K562 (cell line): ENCODE results near the gene CCDC137. TPM values are rescaled to one million over a fixed set of nuclear protein-coding genes. Genes with fewer than 3 reads are reported as not detected.
"Not testable (repeated sequence)": the region's sequence is repeated elsewhere in the genome, so short reads cannot be mapped to it uniquely, and the experiment has no call there.

Experiments
- ATAC-seq: fragments of 200-7000 bp; cut with Tn5 transposase; 3 replicates; pipeline ENCODE4 v1.9.1; 2020; ENCODE audit warnings: moderate library complexity
- BruUV-seq: library from RNA; stranded (reverse); fragments of 400-500 nt; replicated peaks from 2 replicates; lab custom pipeline; 2021; lab: Mats Ljungman, UMichigan
- CTCF ChIA-PET: fragments of 300-600 bp; formaldehyde crosslinking; extraction: SDS; loops from one replicate; lab custom pipeline; 2021; ENCODE audit warnings: low intra/inter-chr PET ratio; lab: Yijun Ruan, JAX
- POLR2A ChIA-PET: fragments of 300-600, 350-650 bp; sonication (Branson Sonifier 250); formaldehyde crosslinking; extraction: SDS; loops from one replicate; lab custom pipeline; 2021; ENCODE audit warnings: antibody characterized with exemption, inconsistent platforms; lab: Yijun Ruan, JAX
- DNase-seq, 4 experiments: peaks; one replicate each; pipeline versions ENCODE4 v3.0.0 to v3.0.0-alpha.2; 2011 to 2018; ENCODE audit warnings: low spot score in 3 of 4, mixed read lengths in 3 of 4; ENCODE audit errors: extremely low read depth in 1 of 4
- FAIRE-seq: peaks from 2 replicates; lab custom pipeline; 2011; peaks lifted over from hg19 to GRCh38; lab: Jason Lieb, UNC
- H2AFZ ChIP-seq: 2 replicates; pipeline ENCODE4 v1.6.0; 2011; ENCODE audit warnings: low read depth, low read length, control low read depth, inconsistent platforms
- H3K27ac ChIP-seq: fragments of 200-600 bp; 3 replicates; pipeline ENCODE4 v1.8.0; 2011; ENCODE audit warnings: low read depth, mild to moderate bottlenecking, control low read depth, inconsistent platforms, low read length, moderate library complexity, mixed read lengths; ENCODE audit errors: extremely low read depth
- H3K27me3 ChIP-seq, 2 experiments: fragments of 300-600 bp in 1 of 2; 2 replicates in 1 of 2; 3 replicates in 1 of 2; pipeline versions ENCODE4 v1.6.0 to v1.8.0; 2011; ENCODE audit warnings: inconsistent platforms in 2 of 2, low read length in 2 of 2, mild to moderate bottlenecking in 1 of 2, mixed read lengths in 1 of 2, moderate library complexity in 1 of 2; ENCODE audit not compliant: control insufficient read depth in 2 of 2, insufficient read depth in 2 of 2
- H3K36me3 ChIP-seq: fragments of 300-600 bp; 3 replicates; pipeline ENCODE4 v1.8.0; 2011; ENCODE audit warnings: mild to moderate bottlenecking, low read length, inconsistent platforms; ENCODE audit not compliant: control insufficient read depth, insufficient read depth
- H3K4me1 ChIP-seq, 2 experiments: fragments of 200-600 bp in 1 of 2; replicated peaks in 1 of 2; 2 replicates in 1 of 2; 3 replicates in 1 of 2; pipeline versions ENCODE4 v1.5.1 to v1.8.0; 2011; ENCODE audit warnings: inconsistent platforms in 2 of 2, low read length in 2 of 2, mild to moderate bottlenecking in 1 of 2, mixed read lengths in 1 of 2, moderate library complexity in 1 of 2; ENCODE audit not compliant: control insufficient read depth in 2 of 2, insufficient read depth in 2 of 2
- H3K4me2 ChIP-seq: 2 replicates; pipeline ENCODE4 v1.6.1; 2011; ENCODE audit warnings: low read length, control low read depth, inconsistent platforms, mixed read lengths; ENCODE audit not compliant: insufficient read depth
- H3K4me3 ChIP-seq: fragments of 200-600 bp; sonication (generic), shearing (Covaris generic); 2 replicates; pipeline ENCODE4 v1.5.1; 2016; ENCODE audit warnings: control low read depth, inconsistent platforms
- H3K79me2 ChIP-seq: fragments of 200-600 bp; 3 replicates; pipeline ENCODE4 v1.8.0; 2011; ENCODE audit warnings: low read length, inconsistent platforms; ENCODE audit not compliant: control insufficient read depth, insufficient read depth
- H3K9ac ChIP-seq, 2 experiments: 2 replicates each; pipeline versions ENCODE4 v1.6.0 to v1.6.1; 2011; ENCODE audit warnings: low read depth in 2 of 2, low read length in 2 of 2, control low read depth in 1 of 2, inconsistent platforms in 1 of 2, mild to moderate bottlenecking in 1 of 2, mixed read lengths in 1 of 2; ENCODE audit not compliant: insufficient read depth in 1 of 2
- H3K9me1 ChIP-seq: one replicate; pipeline ENCODE4 v1.6.0; 2011; ENCODE audit warnings: inconsistent platforms, mild to moderate bottlenecking, low read length, moderate library complexity; ENCODE audit not compliant: control insufficient read depth, insufficient read depth
- H3K9me3 ChIP-seq: replicated peaks from 2 replicates; pipeline ENCODE4 v1.5.1; 2011; ENCODE audit warnings: low read depth, low read length, inconsistent platforms; ENCODE audit not compliant: control insufficient read depth, insufficient read depth
- H4K20me1 ChIP-seq: replicated peaks from 2 replicates; pipeline ENCODE4 v1.6.1; 2011; ENCODE audit warnings: low read length, inconsistent platforms, mixed read lengths; ENCODE audit not compliant: control insufficient read depth, insufficient read depth
- CXXC5 ChIP-seq: fragments of 250-450 bp; sonication (Bioruptor Pico); IDR thresholded peaks from 2 replicates; pipeline ENCODE4 v1.8.0; 2022; ENCODE audit warnings: inconsistent platforms, mild to moderate bottlenecking, moderate library complexity
- FOXK2 ChIP-seq, 2 experiments: fragments of 450-650 bp; IDR thresholded peaks in 1 of 2; conservative IDR thresholded peaks in 1 of 2; 2 replicates each; pipeline ENCODE4 v1.6.1; 2016; ENCODE audit warnings: low read depth in 2 of 2, mild to moderate bottlenecking in 1 of 2
- HINFP ChIP-seq: fragments of 450-650 bp; conservative IDR thresholded peaks from 2 replicates; pipeline ENCODE4 v1.6.1; 2016; ENCODE audit warnings: missing genetic modification characterization, low read depth, mild to moderate bottlenecking, control low read depth, missing compliant biosample characterization
- POLR2A ChIP-seq: fragments of 450-650 bp; conservative IDR thresholded peaks from 2 replicates; pipeline ENCODE4 v1.6.1; 2016
- RAD21 ChIP-seq, 2 experiments: fragments of 250-450 bp in 1 of 2; fragments of 450-650 bp in 1 of 2; sonication (Bioruptor Pico) in 1 of 2; formaldehyde crosslinking in 1 of 2; IDR thresholded peaks in 1 of 2; conservative IDR thresholded peaks in 1 of 2; 2 replicates each; pipeline versions ENCODE4 v1.4.0 to v1.8.0; 2020 to 2022; ENCODE audit warnings: mild to moderate bottlenecking in 2 of 2, moderate library complexity in 1 of 2
- SMC3 ChIP-seq: conservative IDR thresholded peaks from 2 replicates; pipeline ENCODE4 v1.6.1; 2011; ENCODE audit warnings: low read depth, low read length, improper control_type of control experiment; ENCODE audit not compliant: insufficient read depth
- WGBS: fragments of 100-300 bp; shearing (Covaris generic); methylation state at CpG from one replicate; pipeline ENCODE4 v1.1.6; 2016; ENCODE audit warnings: low coverage, mixed read lengths; ENCODE audit not compliant: insufficient coverage; ENCODE audit errors: missing lambda C conversion rate; 5-methylcytosine and 5-hydroxymethylcytosine counted together
- in situ Hi-C: fragments of 300-500 bp; cut with MboI; formaldehyde crosslinking; loops from 4 replicates; pipeline ENCODE4 v1.15.0; 2018; ENCODE audit warnings: inconsistent platforms, mixed read lengths
- intact Hi-C: fragments of 100-400 bp; cut with micrococcal nuclease; formaldehyde crosslinking; loops from 2 replicates; pipeline ENCODE4 v1.14.2; 2022
- polyA plus RNA-seq, 8 experiments: library from polyadenylated mRNA; depleted of rRNA in 4 of 8; stranded (reverse) in 5 of 8; unstranded in 3 of 8; fragments of >200 nt; fragmentation: Nextera tagmentation in 2 of 8; fragmentation: Illumina TruSeq in 1 of 8; extraction: Ambion mirVana in 2 of 8; extraction: Trizol in 1 of 8; gene quantifications; 2 replicates each; pipeline versions ENCODE4 v1.2.1 to v1.2.3, GENCODE V29; 2011 to 2014; ENCODE audit warnings: inconsistent platforms in 1 of 8, missing spikeins in 1 of 8
- total RNA-seq, 7 experiments: library from RNA; depleted of rRNA in 6 of 7; stranded (reverse); fragments of >200 nt in 6 of 7; fragmentation: Illumina TruSeq in 2 of 7; extraction: Trizol in 2 of 7; gene quantifications; 2 replicates each; pipeline versions ENCODE4 v1.2.1 to v1.2.3, GENCODE V29; 2011 to 2021; ENCODE audit warnings: low replicate concordance in 1 of 7
- TF ChIP-seq, protein P1 (sequence below): sonication (generic); formaldehyde crosslinking; IDR thresholded peaks from 2 replicates; pipeline ENCODE4 v1.8.1; 2023; ENCODE audit warnings: mild to moderate bottlenecking, missing genetic modification reagents
- TF ChIP-seq, protein P2 (sequence below), 2 experiments: fragments of 450-650 bp; formaldehyde crosslinking in 1 of 2; IDR thresholded peaks; 2 replicates each; pipeline versions ENCODE4 v1.4.0 to v1.6.1; 2014 to 2020; ENCODE audit warnings: mild to moderate bottlenecking in 2 of 2, borderline replicate concordance in 1 of 2, low read depth in 1 of 2

Gene CCDC137
- total and polyA plus RNA-seq, 9 of the 15 experiments (the other 6 are each of a cell fraction or from before 2014, with no cell fraction given) = 2.3 to 68.1 (median 38.3) TPM

DNA sequence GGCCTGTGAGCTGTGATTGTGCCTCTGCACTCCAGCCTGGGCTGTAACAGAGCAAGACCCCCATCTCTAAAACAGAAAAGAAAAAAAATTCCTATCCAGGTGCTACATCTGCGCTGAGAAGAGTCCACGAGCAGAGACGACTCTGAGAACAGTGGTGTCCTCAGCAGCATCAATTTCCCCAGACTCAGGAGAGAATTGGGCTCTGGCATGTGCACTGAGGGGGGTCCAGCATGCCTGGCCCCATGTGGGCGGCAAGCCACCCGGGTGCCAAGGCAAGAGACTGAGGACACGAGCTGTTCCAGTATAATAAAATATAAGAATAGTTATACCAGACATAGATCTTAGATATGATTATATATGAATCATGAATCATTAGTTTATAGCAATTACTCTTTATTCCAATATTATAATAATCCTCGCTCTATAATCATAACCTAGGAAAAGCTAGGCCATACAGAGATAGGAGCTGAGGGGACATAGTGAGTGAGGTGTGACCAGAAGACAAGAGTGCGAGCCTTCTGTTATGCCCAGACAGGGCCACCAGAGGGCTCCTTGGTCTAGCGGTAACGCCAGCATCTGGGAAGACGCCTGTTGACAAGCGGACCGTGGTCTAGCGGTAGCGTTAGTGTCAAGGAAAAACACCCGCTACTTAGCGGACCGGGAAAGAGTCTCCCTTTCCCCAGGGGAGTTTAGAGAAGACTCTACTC, 9.1 kb downstream of the CCDC137 start:
- WGBS = 30% methylated on average over 17 of the region's 18 CpGs
- H4K20me1 ChIP-seq, H3K27me3 ChIP-seq, H3K4me2 ChIP-seq, in situ Hi-C loops, intact Hi-C loops, H3K4me3 ChIP-seq, H3K27ac ChIP-seq, H3K9ac ChIP-seq, H2AFZ ChIP-seq, H3K9me1 ChIP-seq, CTCF ChIA-PET, H3K79me2 ChIP-seq, BruUV-seq, H3K9me3 ChIP-seq: not testable (repeated sequence)
- POLR2A ChIA-PET = interaction anchor here (1.0 to 2.5 kb wide), 7 partner anchors 8 to 119 kb away, joined by 3 to 9 read pairs (median 5); partner anchors contain the start of genes ARL16, CCDC137, HGS and OXLD1
- DNase-seq (peak in 1 of 4 experiments; percentile 50), ATAC-seq (peak; percentile 46), FAIRE-seq (peak; percentile 98)
- H3K4me1 ChIP-seq = peaks cover 0 to 29% of the 10 kb centered on the region in 2 experiments; a peak in 2 of 5 replicates
- H3K36me3 ChIP-seq = peaks cover 45% of the 10 kb centered on the region; the same call in 2 of the 3 replicates
- TF ChIP-seq, protein P1, sequence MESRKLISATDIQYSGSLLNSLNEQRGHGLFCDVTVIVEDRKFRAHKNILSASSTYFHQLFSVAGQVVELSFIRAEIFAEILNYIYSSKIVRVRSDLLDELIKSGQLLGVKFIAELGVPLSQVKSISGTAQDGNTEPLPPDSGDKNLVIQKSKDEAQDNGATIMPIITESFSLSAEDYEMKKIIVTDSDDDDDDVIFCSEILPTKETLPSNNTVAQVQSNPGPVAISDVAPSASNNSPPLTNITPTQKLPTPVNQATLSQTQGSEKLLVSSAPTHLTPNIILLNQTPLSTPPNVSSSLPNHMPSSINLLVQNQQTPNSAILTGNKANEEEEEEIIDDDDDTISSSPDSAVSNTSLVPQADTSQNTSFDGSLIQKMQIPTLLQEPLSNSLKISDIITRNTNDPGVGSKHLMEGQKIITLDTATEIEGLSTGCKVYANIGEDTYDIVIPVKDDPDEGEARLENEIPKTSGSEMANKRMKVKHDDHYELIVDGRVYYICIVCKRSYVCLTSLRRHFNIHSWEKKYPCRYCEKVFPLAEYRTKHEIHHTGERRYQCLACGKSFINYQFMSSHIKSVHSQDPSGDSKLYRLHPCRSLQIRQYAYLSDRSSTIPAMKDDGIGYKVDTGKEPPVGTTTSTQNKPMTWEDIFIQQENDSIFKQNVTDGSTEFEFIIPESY (CRISPR knock-in tag) = peak; percentile 73
- TF ChIP-seq FOXK2 (conservative IDR thresholded peaks at IDR 0.05 in 1 of 2, IDR thresholded peaks at IDR 0.05 in 1 of 2; ENCODE audit: low read depth in 2 of 2) = peak; percentile 64 to 72; a peak in 3 of 4 replicates
- peak; percentile 46; the same call in 1 of the 2 replicates for TF ChIP-seq CXXC5 (CRISPR knock-in tag)
- TF ChIP-seq POLR2A = peak; percentile 4; the same call in 1 of the 2 replicates
- peak; percentile 34 for TF ChIP-seq SMC3
- TF ChIP-seq HINFP = peak; percentile 79
- TF ChIP-seq RAD21 (CRISPR knock-in tag; conservative IDR thresholded peaks at IDR 0.05 in 1 of 2, IDR thresholded peaks at IDR 0.05 in 1 of 2) = peak; percentile 43 to 66; a peak in 3 of 4 replicates
- TF ChIP-seq, protein P2, sequence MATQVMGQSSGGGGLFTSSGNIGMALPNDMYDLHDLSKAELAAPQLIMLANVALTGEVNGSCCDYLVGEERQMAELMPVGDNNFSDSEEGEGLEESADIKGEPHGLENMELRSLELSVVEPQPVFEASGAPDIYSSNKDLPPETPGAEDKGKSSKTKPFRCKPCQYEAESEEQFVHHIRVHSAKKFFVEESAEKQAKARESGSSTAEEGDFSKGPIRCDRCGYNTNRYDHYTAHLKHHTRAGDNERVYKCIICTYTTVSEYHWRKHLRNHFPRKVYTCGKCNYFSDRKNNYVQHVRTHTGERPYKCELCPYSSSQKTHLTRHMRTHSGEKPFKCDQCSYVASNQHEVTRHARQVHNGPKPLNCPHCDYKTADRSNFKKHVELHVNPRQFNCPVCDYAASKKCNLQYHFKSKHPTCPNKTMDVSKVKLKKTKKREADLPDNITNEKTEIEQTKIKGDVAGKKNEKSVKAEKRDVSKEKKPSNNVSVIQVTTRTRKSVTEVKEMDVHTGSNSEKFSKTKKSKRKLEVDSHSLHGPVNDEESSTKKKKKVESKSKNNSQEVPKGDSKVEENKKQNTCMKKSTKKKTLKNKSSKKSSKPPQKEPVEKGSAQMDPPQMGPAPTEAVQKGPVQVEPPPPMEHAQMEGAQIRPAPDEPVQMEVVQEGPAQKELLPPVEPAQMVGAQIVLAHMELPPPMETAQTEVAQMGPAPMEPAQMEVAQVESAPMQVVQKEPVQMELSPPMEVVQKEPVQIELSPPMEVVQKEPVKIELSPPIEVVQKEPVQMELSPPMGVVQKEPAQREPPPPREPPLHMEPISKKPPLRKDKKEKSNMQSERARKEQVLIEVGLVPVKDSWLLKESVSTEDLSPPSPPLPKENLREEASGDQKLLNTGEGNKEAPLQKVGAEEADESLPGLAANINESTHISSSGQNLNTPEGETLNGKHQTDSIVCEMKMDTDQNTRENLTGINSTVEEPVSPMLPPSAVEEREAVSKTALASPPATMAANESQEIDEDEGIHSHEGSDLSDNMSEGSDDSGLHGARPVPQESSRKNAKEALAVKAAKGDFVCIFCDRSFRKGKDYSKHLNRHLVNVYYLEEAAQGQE (IDR thresholded peaks at IDR 0.05; ENCODE audit: borderline replicate concordance) = peak; percentile 42; the same call in 1 of the 2 replicates
- TF ChIP-seq, protein P2 (CRISPR knock-in tag; IDR thresholded peaks at IDR 0.05; ENCODE audit: low read depth) = not testable (repeated sequence)
